HepG2 (cell line): ENCODE results near the gene JAZF1. TPM values are rescaled to one million over a fixed set of nuclear protein-coding genes. Genes with fewer than 3 reads are reported as not detected.

Source experiments
- ATAC-seq: fragments of 200-7000 bp; cut with Tn5 transposase; 3 replicates; pipeline ENCODE4 v1.9.1; 2020; ENCODE audit warnings: mild to moderate bottlenecking, moderate library complexity
- BruUV-seq: library from RNA; stranded (reverse); fragments of 400-500 nt; replicated peaks from 2 replicates; lab custom pipeline; 2021; lab: Mats Ljungman, UMichigan
- CTCF ChIA-PET: fragments of 300-600 bp; formaldehyde crosslinking; extraction: SDS; loops from one replicate; lab custom pipeline; 2021; ENCODE audit warnings: low total read pairs, inconsistent platforms, low intra/inter-chr PET ratio; lab: Yijun Ruan, JAX
- POLR2A ChIA-PET: fragments of 350-600 bp; sonication (Branson Sonifier 250); formaldehyde crosslinking; loops from one replicate; lab custom pipeline; 2020; ENCODE audit warnings: antibody characterized with exemption, inconsistent platforms; lab: Yijun Ruan, JAX
- DNase-seq: peaks from one replicate; pipeline ENCODE4 v3.0.0-alpha.2; 2015; ENCODE audit warnings: low spot score
- FAIRE-seq: peaks from 3 replicates; lab custom pipeline; 2011; peaks lifted over from hg19 to GRCh38; lab: Jason Lieb, UNC
- H2AFZ ChIP-seq: one replicate; pipeline ENCODE4 v1.6.1; 2011; ENCODE audit warnings: low read length, inconsistent platforms
- H3K27ac ChIP-seq: fragments of 300-600 bp; 3 replicates; pipeline ENCODE4 v1.8.0; 2011; ENCODE audit warnings: mixed run types, mild to moderate bottlenecking, mixed read lengths, low read length, inconsistent platforms; ENCODE audit not compliant: insufficient read depth; ENCODE audit errors: extremely low read length
- H3K27me3 ChIP-seq, 2 experiments: fragments of 200-600 bp in 1 of 2; 2 replicates in 1 of 2; 3 replicates in 1 of 2; pipeline versions ENCODE4 v1.6.0 to v1.8.0; 2011; ENCODE audit warnings: low read length in 2 of 2, mild to moderate bottlenecking in 2 of 2, moderate library complexity in 2 of 2, inconsistent platforms in 1 of 2; ENCODE audit not compliant: insufficient read depth in 2 of 2, control insufficient read depth in 1 of 2
- H3K36me3 ChIP-seq, 2 experiments: fragments of 200-600 bp in 1 of 2; replicated peaks in 1 of 2; 2 replicates in 1 of 2; 3 replicates in 1 of 2; pipeline versions ENCODE4 v1.5.1 to v1.8.0; 2011; ENCODE audit warnings: low read length in 2 of 2, inconsistent platforms in 1 of 2; ENCODE audit not compliant: insufficient read depth in 2 of 2, control insufficient read depth in 1 of 2
- H3K4me1 ChIP-seq: 2 replicates; pipeline ENCODE4 v1.5.1; 2012; ENCODE audit warnings: low read length, inconsistent platforms; ENCODE audit not compliant: insufficient read depth
- H3K4me2 ChIP-seq: 2 replicates; pipeline ENCODE4 v1.6.0; 2011; ENCODE audit warnings: low read depth, low read length, inconsistent platforms
- H3K4me3 ChIP-seq, 3 experiments: fragments of 200-600 bp in 1 of 3; sonication (generic), shearing (Covaris generic) in 1 of 3; replicated peaks in 1 of 3; 2 replicates each; pipeline ENCODE4 v1.5.1; 2011 to 2016; ENCODE audit warnings: low read length in 3 of 3, inconsistent platforms in 2 of 3, low read depth in 2 of 3, mild to moderate bottlenecking in 2 of 3, control low read depth in 1 of 3, mixed read lengths in 1 of 3; ENCODE audit not compliant: insufficient read depth in 1 of 3
- H3K79me2 ChIP-seq: one replicate; pipeline ENCODE4 v1.6.1; 2011; ENCODE audit warnings: low read length, inconsistent platforms; ENCODE audit not compliant: insufficient read depth
- H3K9ac ChIP-seq: 2 replicates; pipeline ENCODE4 v1.6.0; 2011; ENCODE audit warnings: mild to moderate bottlenecking, low read depth, low read length, inconsistent platforms; ENCODE audit not compliant: insufficient read depth
- H3K9me3 ChIP-seq: 2 replicates; pipeline ENCODE4 v1.5.1; 2012; ENCODE audit warnings: mild to moderate bottlenecking, low read length
- H4K20me1 ChIP-seq: 2 replicates; pipeline ENCODE4 v1.6.0; 2011; ENCODE audit warnings: inconsistent platforms, mild to moderate bottlenecking, low read length, moderate library complexity; ENCODE audit not compliant: insufficient read depth
- HMG20A ChIP-seq: IDR thresholded peaks from 2 replicates; pipeline ENCODE4 v1.6.1; 2016; ENCODE audit warnings: borderline replicate concordance
- MAFF ChIP-seq: IDR thresholded peaks from 2 replicates; pipeline ENCODE4 v1.6.1; 2011; ENCODE audit warnings: low read depth, low read length, improper control_type of control experiment
- MAFK ChIP-seq, 2 experiments: IDR thresholded peaks in 1 of 2; conservative IDR thresholded peaks in 1 of 2; 2 replicates each; pipeline ENCODE4 v1.6.1; 2011; ENCODE audit warnings: improper control_type of control experiment in 2 of 2, low read length in 2 of 2
- SMAD9 ChIP-seq: sonication (generic); formaldehyde crosslinking; IDR thresholded peaks from 2 replicates; pipeline ENCODE4 v1.5.1; 2020; ENCODE audit warnings: mild to moderate bottlenecking, missing genetic modification reagents
- SMARCE1 ChIP-seq: fragments of 450-650 bp; IDR thresholded peaks from 2 replicates; pipeline ENCODE4 v1.6.1; 2017; ENCODE audit warnings: borderline replicate concordance
- ZNF143 ChIP-seq: sonication (generic); formaldehyde crosslinking; IDR thresholded peaks from 2 replicates; pipeline ENCODE4 v1.4.0; 2020; ENCODE audit warnings: missing genetic modification reagents
- ZNF317 ChIP-seq: sonication (generic); formaldehyde crosslinking; IDR thresholded peaks from 2 replicates; pipeline ENCODE4 v1.5.0; 2020; ENCODE audit warnings: mild to moderate bottlenecking, missing genetic modification reagents
- ZNF570 ChIP-seq: sonication (generic); formaldehyde crosslinking; IDR thresholded peaks from 2 replicates; pipeline ENCODE4 v1.4.0; 2020; ENCODE audit warnings: mild to moderate bottlenecking, missing genetic modification reagents, borderline replicate concordance
- ZNF605 ChIP-seq: sonication (generic); formaldehyde crosslinking; IDR thresholded peaks from 2 replicates; pipeline ENCODE4 v1.8.0; 2022; ENCODE audit warnings: mild to moderate bottlenecking, missing genetic modification reagents
- ZNF720 ChIP-seq: sonication (generic); formaldehyde crosslinking; IDR thresholded peaks from 2 replicates; pipeline ENCODE4 v1.4.0; 2020; ENCODE audit warnings: missing genetic modification reagents
- WGBS: methylation state at CpG from one replicate; pipeline ENCODE4 v1.1.6; 2017; ENCODE audit warnings: low lambda C conversion rate; 5-methylcytosine and 5-hydroxymethylcytosine counted together
- in situ Hi-C: cut with HindIII; loops from 2 replicates; pipeline ENCODE4 v1.10.0; 2017; ENCODE audit warnings: low pct_unique_long_range_greater_than_20kb; ENCODE audit not compliant: extremely low pct_ligation_motif_present
- intact Hi-C: fragments of 100-400 bp; cut with micrococcal nuclease; formaldehyde crosslinking; loops from one replicate; pipeline ENCODE4 v1.10.0; 2022; ENCODE audit not compliant: unreplicated experiment
- polyA plus RNA-seq, 8 experiments: library from polyadenylated mRNA; depleted of rRNA in 3 of 8; stranded (reverse) in 7 of 8; unstranded in 1 of 8; fragments of >200 nt; fragmentation: Illumina TruSeq in 4 of 8; extraction: Trizol in 4 of 8; gene quantifications; 2 replicates each; pipeline versions ENCODE4 v1.2.1 to v1.2.3, GENCODE V29; 2011 to 2016; ENCODE audit warnings: low read depth in 4 of 8, missing spikeins in 1 of 8, mixed read lengths in 1 of 8; ENCODE audit not compliant: insufficient read depth in 1 of 8
- total RNA-seq, 5 experiments: library from RNA; depleted of rRNA; stranded (reverse); fragments of >200 nt; fragmentation: Illumina TruSeq; extraction: Trizol; gene quantifications; 2 replicates each; pipeline ENCODE4 v1.2.3, GENCODE V29; 2016; ENCODE audit warnings: low read depth in 1 of 5
- TF ChIP-seq, protein P1 (sequence below): sonication (generic); formaldehyde crosslinking; IDR thresholded peaks from 2 replicates; pipeline ENCODE4 v1.5.0; 2020; ENCODE audit warnings: missing genetic modification reagents

Gene JAZF1
- total and polyA plus RNA-seq, 2 of the 13 experiments (the other 11 are each of a cell fraction or from before 2014, with no cell fraction given) = not detected

DNA sequence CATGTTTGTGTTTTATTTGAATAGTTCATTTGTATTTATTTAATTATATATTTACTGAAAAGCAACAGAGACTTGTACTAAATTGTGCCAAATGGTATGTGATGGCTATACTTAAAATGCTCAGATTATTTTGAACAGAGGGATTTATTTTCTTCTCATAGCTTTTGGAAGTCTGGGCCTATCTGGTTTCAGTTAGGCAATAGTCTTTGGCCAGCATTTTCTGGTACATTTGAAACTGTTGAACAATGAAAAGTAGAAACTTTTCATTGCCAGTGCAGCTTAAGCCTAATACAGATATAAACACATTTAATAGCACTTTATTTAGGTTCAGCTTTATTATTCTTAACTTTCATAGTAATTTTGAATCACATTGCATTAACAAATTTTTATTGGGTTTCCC is 252.6 kb downstream of the JAZF1 start (continued):
- TF ChIP-seq, protein P1, sequence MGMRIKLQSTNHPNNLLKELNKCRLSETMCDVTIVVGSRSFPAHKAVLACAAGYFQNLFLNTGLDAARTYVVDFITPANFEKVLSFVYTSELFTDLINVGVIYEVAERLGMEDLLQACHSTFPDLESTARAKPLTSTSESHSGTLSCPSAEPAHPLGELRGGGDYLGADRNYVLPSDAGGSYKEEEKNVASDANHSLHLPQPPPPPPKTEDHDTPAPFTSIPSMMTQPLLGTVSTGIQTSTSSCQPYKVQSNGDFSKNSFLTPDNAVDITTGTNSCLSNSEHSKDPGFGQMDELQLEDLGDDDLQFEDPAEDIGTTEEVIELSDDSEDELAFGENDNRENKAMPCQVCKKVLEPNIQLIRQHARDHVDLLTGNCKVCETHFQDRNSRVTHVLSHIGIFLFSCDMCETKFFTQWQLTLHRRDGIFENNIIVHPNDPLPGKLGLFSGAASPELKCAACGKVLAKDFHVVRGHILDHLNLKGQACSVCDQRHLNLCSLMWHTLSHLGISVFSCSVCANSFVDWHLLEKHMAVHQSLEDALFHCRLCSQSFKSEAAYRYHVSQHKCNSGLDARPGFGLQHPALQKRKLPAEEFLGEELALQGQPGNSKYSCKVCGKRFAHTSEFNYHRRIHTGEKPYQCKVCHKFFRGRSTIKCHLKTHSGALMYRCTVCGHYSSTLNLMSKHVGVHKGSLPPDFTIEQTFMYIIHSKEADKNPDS = no peak
- TF ChIP-seq ZNF570 (CRISPR knock-in tag) = no peak
- TF ChIP-seq ZNF605 (CRISPR knock-in tag) = no peak
- TF ChIP-seq ZNF317 (CRISPR knock-in tag) = no peak
- TF ChIP-seq ZNF143 (CRISPR knock-in tag) = no peak
- TF ChIP-seq ZNF720 (CRISPR knock-in tag) = no peak
- TF ChIP-seq SMARCE1 = no peak

DNA sequence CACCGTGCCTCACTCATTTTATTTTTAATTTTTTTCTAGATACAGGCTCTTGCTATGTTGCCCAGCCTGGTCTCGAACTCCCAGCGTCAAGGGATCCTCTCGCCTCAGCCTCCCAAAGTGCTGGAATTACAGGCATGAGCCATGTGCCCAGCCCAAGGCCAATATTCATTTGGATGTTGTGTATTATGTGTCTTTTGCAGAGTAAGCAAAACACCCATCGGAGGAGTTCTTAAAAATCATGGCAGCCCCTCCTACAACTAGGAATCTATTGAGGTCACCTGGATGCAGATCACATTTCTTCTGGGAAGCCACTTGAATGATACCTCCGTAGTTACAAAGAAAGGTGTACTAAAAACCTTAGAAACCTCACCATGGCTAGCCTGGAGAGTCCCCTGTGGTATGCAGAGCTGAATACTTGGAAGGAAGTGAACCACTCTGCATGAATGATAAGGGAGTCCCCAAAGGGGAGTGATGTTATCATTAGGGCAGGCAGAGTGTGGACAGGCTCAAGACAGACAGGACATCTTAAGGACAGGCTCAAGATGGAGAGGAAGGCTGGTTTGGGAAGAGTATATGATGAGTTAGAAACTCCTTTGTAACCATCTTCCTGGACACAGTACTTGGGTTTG is 254.9 kb downstream of the JAZF1 start:
- WGBS = 28% methylated on average over 6 of the region's 6 CpGs
- H3K9me3 ChIP-seq = no peaks in the 10 kb centered on the region
- H3K4me2 ChIP-seq = no peak overlapping the region
- peak; percentile 41 to 63; a peak in 3 of 4 replicates for TF ChIP-seq MAFK (conservative IDR thresholded peaks at IDR 0.05 in 1 of 2, IDR thresholded peaks at IDR 0.05 in 1 of 2; ENCODE audit: low read length in 2 of 2)
- peak; percentile 27; the same call in 1 of the 2 replicates for TF ChIP-seq MAFF
- TF ChIP-seq SMAD9 (CRISPR knock-in tag) = no peak
- no peak for TF ChIP-seq HMG20A (CRISPR knock-in tag)
- no peak overlapping the region for H3K9ac ChIP-seq
- H2AFZ ChIP-seq = no peak overlapping the region
- no TSS peak for BruUV-seq
- ATAC-seq (no peak), DNase-seq (no peak), FAIRE-seq (no peak)
- POLR2A ChIA-PET = no interaction called here
- intact Hi-C loops (no loop called here), in situ Hi-C loops (loop anchor here (10.0 kb wide), 1 partner anchor 241 kb away; no protein-coding TSS in a partner anchor)
- H3K27me3 ChIP-seq = peaks cover 0 to 22% of the 10 kb centered on the region in 2 experiments; a peak in 4 of 5 replicates
- no peak overlapping the region for H3K27ac ChIP-seq
- CTCF ChIA-PET = no interaction called here
- H3K4me1 ChIP-seq = no peaks in the 10 kb centered on the region
- no peaks in the 10 kb centered on the region for H3K79me2 ChIP-seq
- H3K36me3 ChIP-seq = no peaks in the 10 kb centered on the region
- no peak overlapping the region for H3K4me3 ChIP-seq
- no peaks in the 10 kb centered on the region for H4K20me1 ChIP-seq
